ENCODE data around the gene GTPBP3.
A peak's percentile ranks its signal among the peaks of the same experiment; 100 is the strongest.

GRCh38 chr19:17309198-17309964, 28.0 kb upstream of the GTPBP3 start, which contains the start of gene DDA1:
- TF ChIP-seq NR2C2 (CRISPR knock-in tag; IDR thresholded peaks at IDR 0.05; ENCODE audit: borderline replicate concordance) (peak; percentile 99), ZNF891 (CRISPR knock-in tag; IDR thresholded peaks at IDR 0.05) (0 out of 2 replicates have a peak, but pooled peaks have one; percentile 40), KAT7 (CRISPR knock-in tag; IDR thresholded peaks at IDR 0.05; ENCODE audit: borderline replicate concordance) (no peak; the same call in 1 of the 2 replicates), CTCF (CRISPR knock-in tag; IDR thresholded peaks at IDR 0.05) (no peak), FOXA3 (CRISPR knock-in tag; IDR thresholded peaks at IDR 0.05) (no peak), ZBTB33 (CRISPR knock-in tag; IDR thresholded peaks at IDR 0.05) (no peak), EP300 (IDR thresholded peaks at IDR 0.05; ENCODE audit: low read depth in 2 of 2, low read length in 2 of 2) (no peak), EP300 (CRISPR knock-in tag; IDR thresholded peaks at IDR 0.05; ENCODE audit: borderline replicate concordance) (no peak; the same call in 1 of the 2 replicates), MEIS2 (CRISPR knock-in tag; IDR thresholded peaks at IDR 0.05) (peak; percentile 20; the same call in 1 of the 2 replicates), POLR2A (IDR thresholded peaks at IDR 0.05; ENCODE audit: insufficient read depth in 1 of 2, low read depth in 2 of 2, low read length in 2 of 2) (peak; percentile 31 to 70; a peak in 2 of 4 replicates), TARDBP (CRISPR knock-in tag; IDR thresholded peaks at IDR 0.05) (peak; percentile 64)
